ENCODE results near the gene ST6GALNAC1.

DNA sequence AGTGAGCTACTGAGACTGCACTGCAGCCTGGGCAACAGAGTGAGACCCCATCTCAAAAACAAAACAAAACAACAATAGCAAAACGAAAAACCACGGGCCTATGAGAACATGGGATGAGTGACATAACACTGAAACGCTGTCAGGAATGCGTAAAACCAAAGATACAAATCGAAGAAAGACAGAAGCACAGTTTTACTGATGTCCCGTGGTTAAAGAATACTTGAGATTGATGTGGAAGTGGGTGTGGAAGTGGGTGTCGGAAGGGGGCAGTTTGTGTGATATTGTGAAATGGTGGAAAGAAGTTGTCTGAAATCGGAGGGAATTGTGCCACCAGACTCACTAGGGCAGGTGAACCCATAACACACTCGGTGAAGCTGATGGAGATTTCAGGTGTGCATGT lies 67.4 kb downstream of the ST6GALNAC1 start:
- TF ChIP-seq EZH2 (IDR thresholded peaks at IDR 0.05; ENCODE audit: low read length): no peak
- TF ChIP-seq, protein P1, sequence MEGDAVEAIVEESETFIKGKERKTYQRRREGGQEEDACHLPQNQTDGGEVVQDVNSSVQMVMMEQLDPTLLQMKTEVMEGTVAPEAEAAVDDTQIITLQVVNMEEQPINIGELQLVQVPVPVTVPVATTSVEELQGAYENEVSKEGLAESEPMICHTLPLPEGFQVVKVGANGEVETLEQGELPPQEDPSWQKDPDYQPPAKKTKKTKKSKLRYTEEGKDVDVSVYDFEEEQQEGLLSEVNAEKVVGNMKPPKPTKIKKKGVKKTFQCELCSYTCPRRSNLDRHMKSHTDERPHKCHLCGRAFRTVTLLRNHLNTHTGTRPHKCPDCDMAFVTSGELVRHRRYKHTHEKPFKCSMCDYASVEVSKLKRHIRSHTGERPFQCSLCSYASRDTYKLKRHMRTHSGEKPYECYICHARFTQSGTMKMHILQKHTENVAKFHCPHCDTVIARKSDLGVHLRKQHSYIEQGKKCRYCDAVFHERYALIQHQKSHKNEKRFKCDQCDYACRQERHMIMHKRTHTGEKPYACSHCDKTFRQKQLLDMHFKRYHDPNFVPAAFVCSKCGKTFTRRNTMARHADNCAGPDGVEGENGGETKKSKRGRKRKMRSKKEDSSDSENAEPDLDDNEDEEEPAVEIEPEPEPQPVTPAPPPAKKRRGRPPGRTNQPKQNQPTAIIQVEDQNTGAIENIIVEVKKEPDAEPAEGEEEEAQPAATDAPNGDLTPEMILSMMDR (optimal IDR thresholded peaks at IDR 0.05 in 1 of 3, IDR thresholded peaks at IDR 0.05 in 1 of 3, conservative IDR thresholded peaks at IDR 0.05 in 1 of 3; ENCODE audit: extremely low read depth in 1 of 3, insufficient read depth in 2 of 3, low read length in 3 of 3): no peak
